ENCODE data around the gene GOLT1A.

DNA sequence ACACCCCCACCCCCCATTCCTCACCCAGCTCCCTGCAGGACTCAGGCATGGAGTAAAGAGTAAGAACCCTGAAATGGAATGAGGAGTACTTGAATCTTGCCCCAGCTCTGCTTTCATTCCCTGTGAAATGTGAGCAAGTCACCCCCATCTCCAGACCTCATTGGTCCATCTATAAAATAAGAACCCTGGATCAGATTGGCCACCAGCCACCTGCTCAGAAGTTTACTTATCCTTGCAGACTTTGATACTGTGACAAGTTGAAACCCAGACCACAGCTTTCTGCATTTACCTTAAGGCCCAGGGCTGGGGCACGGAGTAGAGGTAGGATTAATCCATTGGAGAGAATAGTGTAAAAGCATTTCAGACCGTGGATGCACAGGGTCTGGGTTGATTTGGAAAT is 19.7 kb downstream of the GOLT1A start:
- TF ChIP-seq, protein P1, sequence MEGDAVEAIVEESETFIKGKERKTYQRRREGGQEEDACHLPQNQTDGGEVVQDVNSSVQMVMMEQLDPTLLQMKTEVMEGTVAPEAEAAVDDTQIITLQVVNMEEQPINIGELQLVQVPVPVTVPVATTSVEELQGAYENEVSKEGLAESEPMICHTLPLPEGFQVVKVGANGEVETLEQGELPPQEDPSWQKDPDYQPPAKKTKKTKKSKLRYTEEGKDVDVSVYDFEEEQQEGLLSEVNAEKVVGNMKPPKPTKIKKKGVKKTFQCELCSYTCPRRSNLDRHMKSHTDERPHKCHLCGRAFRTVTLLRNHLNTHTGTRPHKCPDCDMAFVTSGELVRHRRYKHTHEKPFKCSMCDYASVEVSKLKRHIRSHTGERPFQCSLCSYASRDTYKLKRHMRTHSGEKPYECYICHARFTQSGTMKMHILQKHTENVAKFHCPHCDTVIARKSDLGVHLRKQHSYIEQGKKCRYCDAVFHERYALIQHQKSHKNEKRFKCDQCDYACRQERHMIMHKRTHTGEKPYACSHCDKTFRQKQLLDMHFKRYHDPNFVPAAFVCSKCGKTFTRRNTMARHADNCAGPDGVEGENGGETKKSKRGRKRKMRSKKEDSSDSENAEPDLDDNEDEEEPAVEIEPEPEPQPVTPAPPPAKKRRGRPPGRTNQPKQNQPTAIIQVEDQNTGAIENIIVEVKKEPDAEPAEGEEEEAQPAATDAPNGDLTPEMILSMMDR (IDR thresholded peaks at IDR 0.05), result no peak
- TF ChIP-seq EP300 (IDR thresholded peaks at IDR 0.05), result no peak
